ENCODE measurements around the gene GOLGA8T.
"Not testable (repeated sequence)": the region's sequence is repeated elsewhere in the genome, so short reads cannot be mapped to it uniquely, and the experiment has no call there.

Gene GOLGA8T

GRCh38 chr15:30191639-30192038, 56.8 kb downstream of the GOLGA8T start:
- DNase-seq, result not testable (repeated sequence)

DNA sequence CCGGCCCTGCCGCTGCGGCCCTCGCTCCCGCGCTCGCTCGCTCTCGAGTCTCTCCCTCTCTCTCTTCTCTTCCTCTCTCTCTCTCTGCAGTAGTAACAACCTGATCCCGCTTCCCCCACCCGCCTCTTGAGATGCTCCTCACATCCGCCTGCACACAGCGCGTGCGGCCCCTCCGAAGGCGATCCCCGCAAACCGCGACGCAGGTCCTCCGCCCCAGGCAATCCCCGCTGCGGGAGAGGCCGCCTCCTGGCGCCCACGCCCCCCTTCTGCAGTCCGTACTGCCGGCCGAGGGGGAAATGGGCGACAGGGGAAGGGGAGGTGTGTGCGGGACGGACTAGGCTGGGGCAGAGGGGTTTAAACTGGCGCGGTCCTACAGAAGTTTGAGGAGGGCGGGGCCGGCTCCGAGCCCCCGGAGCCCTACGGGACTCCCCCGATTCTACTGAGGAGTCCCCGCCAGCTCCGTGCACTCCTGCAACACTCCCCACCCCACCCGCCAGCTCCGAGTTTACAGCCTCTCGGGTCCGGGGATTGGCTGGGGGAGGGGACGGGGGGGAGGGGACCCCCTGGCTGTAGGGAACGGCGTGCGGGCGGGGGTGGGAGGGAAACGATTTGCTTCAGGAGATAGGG, 57.4 kb downstream of the GOLGA8T start:
- DNase-seq, result not testable (repeated sequence)

DNA sequence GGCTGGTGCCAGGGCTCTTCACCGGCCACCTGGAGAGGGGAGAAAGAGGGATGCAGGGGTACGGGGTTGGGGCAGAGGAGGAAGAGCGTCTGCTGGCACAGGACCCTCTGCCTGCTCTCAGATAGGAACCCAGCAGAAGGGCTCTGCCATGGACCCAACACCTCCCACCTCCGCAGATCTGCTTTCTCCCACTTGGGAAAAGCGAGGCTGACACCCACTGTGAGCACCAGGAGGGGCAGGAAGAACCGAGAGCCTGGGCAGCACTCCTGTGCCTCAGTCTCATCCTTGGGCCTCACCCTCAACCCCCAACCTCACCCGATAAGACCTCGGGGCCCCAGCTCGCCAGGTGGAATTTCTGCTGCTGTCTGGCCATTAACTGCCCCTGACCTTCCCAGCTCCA, 58.0 kb downstream of the GOLGA8T start:
- not testable (repeated sequence) for DNase-seq
